ENCODE data around the gene PTPN21. TPM values are rescaled to one million over a fixed set of nuclear protein-coding genes. Genes with fewer than 3 reads are reported as not detected.
A peak's percentile ranks its signal among the peaks of the same experiment; 100 is the strongest.

The PTPN21 gene
- total RNA-seq, 2 donors from 2014 or later = 0.14 to 0.95 TPM

DNA sequence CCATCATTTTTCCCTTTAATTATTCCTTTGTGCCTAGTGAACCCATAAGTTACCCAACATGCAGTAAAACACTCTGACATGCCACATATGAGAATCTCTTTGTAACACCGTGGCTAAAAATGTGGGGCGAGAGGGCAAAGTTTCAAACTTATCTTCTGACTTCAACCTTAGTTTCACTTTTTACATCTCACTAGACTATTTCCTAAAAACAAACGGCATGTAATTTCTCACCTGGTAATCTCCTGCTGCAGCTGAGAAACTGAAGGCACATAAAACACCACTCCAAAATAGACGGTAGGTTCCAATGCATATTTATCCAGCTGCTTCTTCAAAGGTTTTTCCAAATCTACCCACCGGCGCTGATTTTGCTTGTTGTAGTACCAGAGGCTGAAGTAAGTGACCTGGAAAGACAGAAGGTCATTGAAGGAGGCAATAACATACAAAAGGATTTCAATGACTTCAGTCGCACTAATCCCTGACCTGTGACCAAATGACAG, 37.9 kb downstream of the PTPN21 start:
- no peaks in the 10 kb centered on the region for H3K9me3 Mint-ChIP-seq
- peaks cover 8% of the 10 kb centered on the region for H3K4me1 Mint-ChIP-seq (ENCODE audit: low read depth)
- H3K27me3 Mint-ChIP-seq (ENCODE audit: low read depth) = peaks cover 37% of the 10 kb centered on the region
- DNase-seq = no peak
- H3K27ac Mint-ChIP-seq = no peak overlapping the region
- peak overlapping the region in 1 of 2 donors; percentile 15 for H3K4me3 Mint-ChIP-seq
- no peaks in the 10 kb centered on the region for H3K36me3 Mint-ChIP-seq (ENCODE audit: insufficient read depth in 2 of 2)
- no peak for ATAC-seq (replicated peaks in 1 of 2)

DNA sequence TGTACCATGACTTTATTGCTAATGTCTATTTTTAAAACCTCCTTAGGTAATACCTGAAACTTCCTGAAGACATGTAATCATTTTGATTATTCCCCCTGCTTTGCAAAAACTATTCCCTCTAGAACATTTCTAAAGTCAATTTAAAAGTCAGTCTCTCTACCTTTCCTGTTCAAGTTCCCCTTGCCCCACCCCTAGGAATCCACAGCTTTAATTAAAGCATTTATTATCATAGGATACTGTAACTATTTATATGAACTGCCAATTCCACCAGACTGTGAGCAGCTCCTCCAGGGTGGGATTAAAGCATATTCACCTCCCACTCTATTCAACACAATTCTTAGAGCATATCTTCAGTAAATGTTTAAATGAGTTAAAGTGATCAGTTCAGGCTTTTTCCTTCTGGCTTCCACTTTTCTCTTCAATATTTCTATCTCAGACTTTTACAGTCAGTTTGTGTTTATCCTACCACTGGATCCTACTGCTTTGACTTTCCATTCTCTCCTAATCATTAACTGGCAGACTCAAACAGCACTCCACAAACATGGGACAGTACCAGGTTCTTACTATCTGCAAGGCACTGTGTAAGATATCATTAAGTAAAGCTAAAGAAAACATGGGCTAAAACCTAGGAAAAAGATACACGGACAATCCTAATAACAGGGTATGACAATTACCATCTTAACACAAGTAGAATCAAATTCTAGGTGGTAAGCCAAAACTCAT, 39.1 kb downstream of the PTPN21 start:
- H3K4me1 Mint-ChIP-seq (ENCODE audit: low read depth) = peaks cover 8% of the 10 kb centered on the region
- H3K27ac Mint-ChIP-seq = no peak overlapping the region
- H3K27me3 Mint-ChIP-seq (ENCODE audit: low read depth) = peaks cover 28% of the 10 kb centered on the region
- no peaks in the 10 kb centered on the region for H3K9me3 Mint-ChIP-seq
- no peak for DNase-seq
- no peak for ATAC-seq (replicated peaks in 1 of 2)
- H3K4me3 Mint-ChIP-seq = no peak overlapping the region
- H3K36me3 Mint-ChIP-seq (ENCODE audit: insufficient read depth in 2 of 2) = no peaks in the 10 kb centered on the region

DNA sequence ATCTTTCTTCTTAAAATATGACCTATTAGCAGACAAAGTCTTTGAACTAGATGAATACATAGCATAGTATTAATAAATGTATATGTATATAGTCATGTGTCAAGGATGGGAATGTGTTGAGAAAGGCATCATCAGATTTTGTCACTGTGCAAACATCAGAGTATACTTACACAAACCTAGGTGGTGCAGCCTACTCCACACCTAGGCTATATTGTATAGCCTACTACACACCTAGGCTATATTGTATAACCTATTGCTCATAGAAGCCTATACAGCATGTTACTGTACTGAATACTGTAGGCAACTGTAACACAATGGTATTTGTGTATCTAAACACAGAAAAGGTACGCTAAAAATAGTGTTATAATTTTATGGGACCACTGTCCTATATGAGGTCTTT, 47.6 kb downstream of the PTPN21 start:
- no peak for DNase-seq
- no peaks in the 10 kb centered on the region for H3K36me3 Mint-ChIP-seq (ENCODE audit: insufficient read depth in 2 of 2)
- ATAC-seq (replicated peaks in 1 of 2) = no peak
- peaks cover 14% of the 10 kb centered on the region for H3K27me3 Mint-ChIP-seq (ENCODE audit: low read depth)
- H3K4me1 Mint-ChIP-seq (ENCODE audit: low read depth) = no peaks in the 10 kb centered on the region
- H3K4me3 Mint-ChIP-seq = no peak overlapping the region
- H3K27ac Mint-ChIP-seq = no peak overlapping the region
- no peaks in the 10 kb centered on the region for H3K9me3 Mint-ChIP-seq

DNA sequence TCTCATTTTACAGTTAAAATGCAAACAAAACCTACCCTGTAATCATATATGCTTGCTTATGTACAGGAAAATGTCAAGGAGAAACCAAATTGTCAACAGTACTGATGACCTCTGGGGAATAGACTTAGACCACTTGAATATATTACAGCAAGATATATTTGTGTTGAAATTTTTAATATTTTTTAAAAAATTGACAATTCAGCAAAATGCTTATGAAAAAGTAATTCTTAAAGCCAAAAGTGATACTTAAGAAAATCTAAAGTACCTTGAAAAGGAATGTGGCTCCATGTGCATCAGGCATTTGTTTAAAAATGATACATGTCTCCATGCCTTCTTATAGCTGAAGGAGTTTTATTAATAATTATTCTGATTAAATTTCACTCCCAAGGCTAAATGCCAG, 49.2 kb downstream of the PTPN21 start:
- Mint-ChIP-seq H3K4me1 (ENCODE audit: low read depth) (no peaks in the 10 kb centered on the region), H3K4me3 (no peak overlapping the region), H3K27ac (no peak overlapping the region)

DNA sequence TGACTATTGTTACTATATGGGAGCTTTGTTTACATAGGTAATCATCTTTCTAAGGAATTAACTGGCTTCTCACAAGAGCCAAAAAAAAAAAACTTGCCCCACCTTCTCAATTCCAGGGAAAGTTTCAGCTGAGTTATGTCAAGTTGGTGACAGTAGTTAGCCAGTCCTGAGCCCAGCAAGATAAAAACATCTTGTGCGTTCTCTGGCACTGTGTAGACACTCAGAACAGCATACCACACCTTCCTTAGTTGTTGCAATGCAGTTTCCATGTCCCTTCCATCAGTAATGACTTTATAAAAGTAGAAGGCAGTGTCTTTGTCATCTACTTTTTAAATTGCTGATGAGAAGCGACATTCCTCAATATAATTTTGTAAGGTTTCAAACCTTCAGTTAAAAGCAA, 50.2 kb downstream of the PTPN21 start:
- Mint-ChIP-seq H3K27ac (no peak overlapping the region), H3K4me1 (ENCODE audit: low read depth) (no peaks in the 10 kb centered on the region), H3K27me3 (ENCODE audit: low read depth) (peaks cover 8% of the 10 kb centered on the region), H3K9me3 (no peaks in the 10 kb centered on the region), H3K36me3 (ENCODE audit: insufficient read depth in 2 of 2) (no peaks in the 10 kb centered on the region), H3K4me3 (no peak overlapping the region)
- ATAC-seq (replicated peaks in 1 of 2) (no peak), DNase-seq (no peak)

More for the DNA sequence above, 49.2 kb downstream of the PTPN21 start:
- Mint-ChIP-seq H3K36me3 (ENCODE audit: insufficient read depth in 2 of 2) (no peaks in the 10 kb centered on the region), H3K27me3 (ENCODE audit: low read depth) (peaks cover 14% of the 10 kb centered on the region), H3K9me3 (no peaks in the 10 kb centered on the region)
- DNase-seq (no peak), ATAC-seq (replicated peaks in 1 of 2) (no peak)

DNA sequence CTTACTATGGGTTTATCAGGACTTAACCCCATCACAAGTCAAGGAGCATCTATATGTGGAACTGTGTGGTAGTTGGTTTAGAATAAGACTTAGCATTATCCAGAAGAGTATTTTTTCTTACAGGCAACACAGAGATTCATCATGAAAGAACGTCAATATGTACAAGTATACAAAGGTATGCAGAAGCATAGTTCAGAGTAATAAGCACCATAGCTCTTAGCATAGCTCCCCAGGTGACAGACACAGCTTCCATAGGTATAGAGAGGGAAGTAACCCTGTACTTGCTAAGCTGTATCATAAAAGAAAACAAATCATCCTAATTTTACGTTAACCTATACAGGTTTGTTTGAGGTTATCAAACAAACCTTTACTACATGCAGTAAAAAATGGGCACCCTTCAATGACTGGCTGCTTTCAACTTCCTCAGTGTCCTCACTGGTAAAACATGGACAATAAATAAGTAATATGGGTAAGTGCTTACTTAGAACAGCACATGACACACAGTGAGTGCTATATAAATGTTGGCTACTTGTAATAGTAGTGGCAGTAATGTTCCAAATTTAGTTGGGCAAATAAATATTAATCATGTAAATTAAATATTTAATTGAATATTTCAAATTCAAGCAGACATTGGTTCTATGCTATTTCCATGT, 50.9 kb downstream of the PTPN21 start:
- Mint-ChIP-seq H3K4me3 (no peak overlapping the region), H3K36me3 (ENCODE audit: insufficient read depth in 2 of 2) (no peaks in the 10 kb centered on the region), H3K27me3 (ENCODE audit: low read depth) (peaks cover 8% of the 10 kb centered on the region)

DNA sequence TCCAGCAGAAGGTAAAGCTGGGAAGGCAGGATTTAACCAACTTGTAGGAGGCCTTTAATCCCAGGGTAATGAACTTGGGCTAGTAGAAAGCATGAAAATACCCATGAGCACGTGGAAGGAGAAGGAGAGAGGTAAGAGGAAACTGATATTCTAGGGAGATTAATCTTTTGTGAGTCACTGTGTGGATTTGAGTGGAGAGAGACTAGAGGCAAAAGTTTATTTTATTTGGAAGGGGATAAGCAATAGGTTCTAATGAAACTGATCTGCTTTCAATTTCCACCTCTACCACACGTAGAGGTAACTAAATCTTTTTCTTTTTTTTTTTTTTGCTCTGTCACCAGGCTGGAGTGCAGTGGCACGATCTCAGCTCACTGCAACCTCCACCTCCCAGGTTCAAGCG, 52.1 kb downstream of the PTPN21 start:
- ATAC-seq (replicated peaks in 1 of 2) = no peak
- no peaks in the 10 kb centered on the region for H3K36me3 Mint-ChIP-seq (ENCODE audit: insufficient read depth in 2 of 2)
- no peaks in the 10 kb centered on the region for H3K9me3 Mint-ChIP-seq
- no peak for DNase-seq
- no peak overlapping the region for H3K27ac Mint-ChIP-seq
- peaks cover 8% of the 10 kb centered on the region for H3K27me3 Mint-ChIP-seq (ENCODE audit: low read depth)
- peaks cover 4% of the 10 kb centered on the region for H3K4me1 Mint-ChIP-seq (ENCODE audit: low read depth)
- H3K4me3 Mint-ChIP-seq = no peak overlapping the region

More for the DNA sequence above, 50.9 kb downstream of the PTPN21 start:
- H3K9me3 Mint-ChIP-seq = no peaks in the 10 kb centered on the region
- ATAC-seq (replicated peaks in 1 of 2) = no peak
- H3K4me1 Mint-ChIP-seq (ENCODE audit: low read depth) = peaks cover 4% of the 10 kb centered on the region
- no peak overlapping the region for H3K27ac Mint-ChIP-seq
- no peak for DNase-seq

DNA sequence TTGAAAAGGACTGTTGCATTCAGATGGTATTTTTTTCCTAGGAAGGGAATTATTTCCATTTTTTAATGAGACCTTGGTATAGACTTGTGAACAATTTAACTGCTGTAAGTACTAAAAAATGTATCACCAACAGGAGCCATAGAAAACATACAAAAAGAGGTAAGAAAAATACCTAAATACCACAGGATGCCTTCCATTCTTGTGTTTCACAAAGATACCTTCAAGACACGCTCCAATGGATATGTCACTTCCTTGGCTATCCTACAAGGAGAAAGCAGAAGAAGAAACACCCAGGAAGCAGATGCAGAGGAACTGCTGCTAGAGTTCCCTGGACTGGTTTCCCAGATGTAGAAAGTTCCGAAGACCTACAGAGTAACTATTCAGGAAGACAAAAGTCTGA, 54.2 kb downstream of the PTPN21 start:
- no peak overlapping the region for H3K4me3 Mint-ChIP-seq
- DNase-seq (no peak), ATAC-seq (replicated peaks in 1 of 2) (no peak)
- no peak overlapping the region for H3K27ac Mint-ChIP-seq
- H3K4me1 Mint-ChIP-seq (ENCODE audit: low read depth) = peaks cover 4% of the 10 kb centered on the region
- H3K9me3 Mint-ChIP-seq = no peaks in the 10 kb centered on the region
- H3K27me3 Mint-ChIP-seq (ENCODE audit: low read depth) = peaks cover 8% of the 10 kb centered on the region
- no peaks in the 10 kb centered on the region for H3K36me3 Mint-ChIP-seq (ENCODE audit: insufficient read depth in 2 of 2)

DNA sequence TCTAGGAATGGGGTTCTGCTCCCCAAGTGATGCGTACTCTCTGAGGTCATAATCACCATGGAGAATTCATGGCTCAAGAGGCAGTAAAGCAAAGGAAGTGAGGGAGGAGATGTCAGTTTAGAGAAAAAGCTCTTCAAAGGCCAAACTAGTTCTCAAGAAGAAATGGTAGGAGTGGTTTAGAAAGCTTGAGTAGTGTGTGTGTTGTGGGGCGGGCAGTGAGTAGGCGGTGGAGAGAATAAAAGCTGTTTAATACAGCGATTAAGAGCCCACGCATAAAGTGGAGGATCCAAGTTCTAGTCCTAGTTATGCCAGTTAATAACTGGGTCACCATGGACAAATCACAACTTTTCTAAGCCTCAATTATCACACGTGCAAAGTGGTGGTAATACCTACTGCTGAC, 55.6 kb downstream of the PTPN21 start:
- H3K27me3 Mint-ChIP-seq (ENCODE audit: low read depth) = peaks cover 10% of the 10 kb centered on the region
- H3K4me3 Mint-ChIP-seq = no peak overlapping the region
- DNase-seq = no peak
- no peaks in the 10 kb centered on the region for H3K36me3 Mint-ChIP-seq (ENCODE audit: insufficient read depth in 2 of 2)
- H3K27ac Mint-ChIP-seq = no peak overlapping the region
- peaks cover 4% of the 10 kb centered on the region for H3K4me1 Mint-ChIP-seq (ENCODE audit: low read depth)
- ATAC-seq (replicated peaks in 1 of 2) = no peak
- H3K9me3 Mint-ChIP-seq = no peaks in the 10 kb centered on the region

DNA sequence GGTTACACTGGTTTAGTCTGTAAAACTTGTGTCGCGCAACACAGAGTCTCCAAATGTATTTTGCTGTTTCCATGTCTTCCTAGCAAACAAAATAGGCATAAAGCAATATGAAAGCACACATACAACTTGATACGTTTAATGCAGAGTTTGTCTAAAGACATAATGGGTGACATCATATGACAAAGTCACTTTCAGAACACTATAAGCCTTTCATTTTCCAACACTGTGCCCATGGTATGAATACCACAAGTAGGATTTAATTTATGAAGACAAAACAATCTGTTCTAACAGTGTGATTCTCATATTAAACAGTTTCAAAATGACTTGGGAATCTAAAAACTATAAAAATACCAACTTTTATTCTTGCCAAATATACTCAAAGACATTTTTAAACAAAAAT, 58.4 kb downstream of the PTPN21 start:
- Mint-ChIP-seq H3K36me3 (ENCODE audit: insufficient read depth in 2 of 2) (no peaks in the 10 kb centered on the region), H3K9me3 (no peaks in the 10 kb centered on the region), H3K27me3 (ENCODE audit: low read depth) (peaks cover 18% of the 10 kb centered on the region), H3K4me1 (ENCODE audit: low read depth) (peaks cover 4% of the 10 kb centered on the region), H3K4me3 (no peak overlapping the region), H3K27ac (no peak overlapping the region)
- DNase-seq (no peak), ATAC-seq (replicated peaks in 1 of 2) (no peak)

DNA sequence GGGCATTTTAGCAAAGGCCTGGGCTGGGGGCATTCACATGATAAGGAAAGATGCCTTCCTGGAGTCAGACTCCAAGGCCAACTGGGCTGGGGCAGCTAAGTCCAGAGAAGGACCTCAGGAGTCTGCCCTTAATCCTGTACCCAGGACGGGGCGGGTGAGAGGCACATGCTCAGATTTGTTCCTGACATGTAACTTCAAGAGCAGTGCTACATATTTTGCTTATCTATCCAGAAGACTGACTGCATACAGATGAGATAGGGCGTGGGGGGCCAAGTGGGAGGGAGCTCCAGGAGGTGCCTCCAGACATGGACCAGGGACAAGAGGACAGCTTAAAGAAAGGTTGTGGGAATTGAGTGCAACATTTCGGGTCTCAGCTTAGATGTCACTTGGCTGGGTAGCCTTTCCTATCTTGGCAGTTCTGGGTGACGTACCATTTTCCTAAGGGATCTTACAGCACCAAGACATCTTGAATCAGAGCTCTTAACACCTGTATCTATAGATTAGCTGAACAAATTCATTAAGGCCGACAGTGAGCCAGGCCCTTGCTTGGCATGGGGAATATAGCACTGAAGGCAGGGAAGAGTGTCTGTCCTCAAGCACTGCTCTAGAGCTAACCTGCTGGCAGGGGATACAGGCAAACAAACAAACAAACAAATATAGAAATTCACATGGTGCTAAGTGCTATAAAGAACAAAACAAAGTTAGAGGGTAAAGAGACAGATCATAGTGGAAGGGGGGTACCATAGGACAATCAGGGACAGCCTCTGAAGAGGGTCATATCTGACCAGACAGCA, 61.2 kb downstream of the PTPN21 start:
- H3K27ac Mint-ChIP-seq = no peak overlapping the region
- no peak for ATAC-seq (replicated peaks in 1 of 2)
- H3K9me3 Mint-ChIP-seq = no peaks in the 10 kb centered on the region
- DNase-seq = no peak
- no peak overlapping the region for H3K4me3 Mint-ChIP-seq
- H3K4me1 Mint-ChIP-seq (ENCODE audit: low read depth) = no peaks in the 10 kb centered on the region
- no peaks in the 10 kb centered on the region for H3K36me3 Mint-ChIP-seq (ENCODE audit: insufficient read depth in 2 of 2)
- peaks cover 18% of the 10 kb centered on the region for H3K27me3 Mint-ChIP-seq (ENCODE audit: low read depth)

DNA sequence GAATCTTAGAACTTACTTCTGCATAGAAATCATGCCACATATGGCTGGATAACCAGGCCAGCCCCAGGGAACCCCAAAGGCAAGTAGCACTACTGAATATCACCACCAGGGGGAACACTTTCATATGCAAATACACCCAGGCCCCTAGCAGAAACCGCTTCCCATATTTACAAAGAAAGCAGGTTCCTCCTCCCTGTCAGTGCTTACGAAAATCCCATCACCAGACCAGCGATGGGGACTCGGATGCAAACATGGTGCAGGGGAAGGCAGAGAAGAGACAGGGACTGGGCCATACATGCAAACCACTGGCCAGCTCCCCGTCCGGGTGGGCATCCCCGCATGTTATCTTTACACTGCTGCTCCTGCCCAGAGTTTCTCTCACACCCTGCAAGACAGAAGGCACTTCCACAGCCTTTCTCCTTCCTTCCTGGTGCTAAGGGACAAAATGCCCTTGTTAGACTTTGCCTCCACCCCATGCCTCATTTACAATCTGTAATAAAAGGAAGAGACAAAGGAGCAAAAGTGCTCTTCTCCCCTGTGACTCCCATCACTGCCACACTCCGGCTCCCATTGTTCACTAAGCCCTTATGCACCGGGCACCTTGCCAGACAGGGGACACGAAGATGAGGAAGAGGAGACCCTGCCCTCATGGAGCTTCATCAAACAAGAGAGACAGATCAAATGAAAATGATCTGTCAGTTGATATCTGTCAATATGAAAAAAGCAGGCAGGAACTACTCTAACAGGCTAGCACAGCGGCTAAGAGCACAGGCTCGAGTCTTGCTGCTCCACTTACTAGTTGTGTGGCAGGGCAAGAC, 62.3 kb downstream of the PTPN21 start:
- DNase-seq = peak; percentile 68 to 74
- ATAC-seq (replicated peaks in 1 of 2) = peak; percentile 67 to 68
- Mint-ChIP-seq H3K27me3 (ENCODE audit: low read depth) (peaks cover 18% of the 10 kb centered on the region), H3K27ac (no peak overlapping the region), H3K36me3 (ENCODE audit: insufficient read depth in 2 of 2) (no peaks in the 10 kb centered on the region), H3K4me3 (no peak overlapping the region), H3K9me3 (no peaks in the 10 kb centered on the region), H3K4me1 (ENCODE audit: low read depth) (no peaks in the 10 kb centered on the region)
